ENCODE results near the gene TYRO3. TPM values are rescaled to one million over a fixed set of nuclear protein-coding genes. Genes with fewer than 3 reads are reported as not detected.
A peak's percentile ranks its signal among the peaks of the same experiment; 100 is the strongest.
"Not testable (repeated sequence)": the region's sequence is repeated elsewhere in the genome, so short reads cannot be mapped to it uniquely, and the experiment has no call there.

Gene TYRO3
- total RNA-seq, 2 experiments from 2014 or later, result 1.1 to 1.9 TPM

DNA sequence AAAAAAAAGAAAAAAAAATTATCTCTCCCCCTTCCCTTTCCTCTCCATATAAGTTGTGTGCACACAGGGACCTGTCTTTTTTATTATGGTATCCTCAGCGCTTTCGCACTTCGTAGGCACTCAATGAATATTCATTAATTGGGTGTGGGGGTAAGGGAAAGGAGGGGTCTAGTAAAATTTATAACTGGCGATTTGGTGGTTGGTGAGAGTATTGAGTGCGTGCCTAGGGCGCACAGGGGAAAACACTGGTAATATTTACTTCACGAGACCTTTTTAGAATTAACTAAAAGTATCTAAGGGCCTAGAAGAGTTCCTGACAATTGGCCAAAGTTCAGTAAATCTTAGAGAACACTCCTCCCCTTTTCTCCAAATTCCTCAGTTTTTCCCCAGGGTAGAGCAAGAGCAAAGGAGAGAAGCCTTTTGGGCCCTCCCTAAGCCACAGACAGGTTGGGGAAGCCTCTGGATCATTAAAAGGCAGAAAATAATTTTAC, 25.7 kb downstream of the TYRO3 start:
- Mint-ChIP-seq H3K4me1 (peaks cover 8% of the 10 kb centered on the region), H3K27me3 (peaks cover 51% of the 10 kb centered on the region), H3K27ac (no peak overlapping the region), H3K4me3 (peak overlapping the region; percentile 56), H3K36me3 (ENCODE audit: low read depth) (no peaks in the 10 kb centered on the region), H3K9me3 (no peaks in the 10 kb centered on the region)
- DNase-seq, result no peak
- ChIA-PET CTCF (interaction anchor here (0.6 to 1.8 kb wide), 4 partner anchors 11 to 111 kb away, joined by 3 to 10 read pairs (median 4); no protein-coding TSS in a partner anchor), POLR2A (interaction anchor here (0.6 kb wide), 1 partner anchor 1018 kb away, joined by 3 read pairs; no protein-coding TSS in a partner anchor)

DNA sequence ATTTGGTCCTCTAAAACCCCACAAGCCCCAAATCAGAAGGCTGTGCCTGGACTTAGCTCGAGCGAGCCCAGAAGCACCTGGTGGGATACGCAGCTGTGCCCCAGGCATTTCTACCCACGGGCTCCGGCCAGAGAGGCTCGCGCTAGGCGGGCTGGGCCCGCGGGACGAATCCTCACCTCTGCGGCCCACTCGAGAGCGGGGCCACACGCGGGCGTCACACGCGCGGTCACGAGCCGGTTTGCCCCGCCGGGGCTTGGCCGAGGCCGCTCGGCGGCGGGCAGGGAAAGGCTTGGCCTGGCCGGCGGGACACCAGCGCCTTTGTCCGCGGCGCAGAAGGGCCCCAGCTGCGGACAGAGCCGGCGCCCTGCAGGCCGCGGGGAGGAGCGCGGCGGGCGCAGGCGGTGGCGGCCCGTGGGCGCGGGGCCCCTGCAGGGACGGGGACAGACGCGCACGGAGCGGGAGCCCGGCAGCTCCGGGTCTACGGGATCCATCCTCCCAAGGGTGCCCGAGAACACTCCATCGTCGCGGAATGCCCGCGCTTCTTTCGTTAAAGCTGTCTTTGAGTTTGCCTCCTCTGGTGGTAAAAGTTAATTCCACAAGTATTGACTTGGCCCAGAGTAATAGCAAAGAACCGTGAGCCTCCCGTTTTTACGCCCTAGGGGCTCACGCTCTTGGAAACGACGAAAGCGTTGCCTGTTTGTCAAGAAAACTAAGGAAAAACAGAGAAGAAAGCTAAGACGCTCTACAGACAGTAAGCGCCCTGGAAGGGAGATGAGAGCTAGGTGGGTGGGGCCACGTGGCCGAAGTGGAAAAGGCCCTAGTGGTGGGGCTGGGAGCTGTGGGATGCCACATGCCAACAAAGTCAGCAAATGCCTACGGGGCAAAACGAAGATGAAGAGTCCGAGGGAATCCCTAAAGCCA, 26.4 kb downstream of the TYRO3 start:
- POLR2A ChIA-PET, result no interaction called here
- H3K4me3 Mint-ChIP-seq, result peak overlapping the region; percentile 56
- H3K9me3 Mint-ChIP-seq, result no peaks in the 10 kb centered on the region
- H3K4me1 Mint-ChIP-seq, result peaks cover 8% of the 10 kb centered on the region
- peak; percentile 16 for DNase-seq
- H3K27me3 Mint-ChIP-seq, result peaks cover 57% of the 10 kb centered on the region
- CTCF ChIA-PET, result interaction anchor here (0.7 to 1.8 kb wide), 4 partner anchors 23 to 110 kb away, joined by 3 to 10 read pairs (median 4); no protein-coding TSS in a partner anchor
- H3K27ac Mint-ChIP-seq, result no peak overlapping the region
- H3K36me3 Mint-ChIP-seq (ENCODE audit: low read depth), result no peaks in the 10 kb centered on the region

GRCh38 chr15:41586531-41587282, 27.7 kb downstream of the TYRO3 start:
- DNase-seq; H3K9me3 Mint-ChIP-seq; H3K36me3 Mint-ChIP-seq (ENCODE audit: low read depth); H3K4me3 Mint-ChIP-seq; H3K27ac Mint-ChIP-seq; H3K4me1 Mint-ChIP-seq; POLR2A ChIA-PET: not testable (repeated sequence)
- H3K27me3 Mint-ChIP-seq, result peaks cover 66% of the 10 kb centered on the region
- CTCF ChIA-PET, result interaction anchor here (0.6 to 0.7 kb wide), 2 partner anchors 22 to 764 kb away, joined by 3 read pairs; no protein-coding TSS in a partner anchor

DNA sequence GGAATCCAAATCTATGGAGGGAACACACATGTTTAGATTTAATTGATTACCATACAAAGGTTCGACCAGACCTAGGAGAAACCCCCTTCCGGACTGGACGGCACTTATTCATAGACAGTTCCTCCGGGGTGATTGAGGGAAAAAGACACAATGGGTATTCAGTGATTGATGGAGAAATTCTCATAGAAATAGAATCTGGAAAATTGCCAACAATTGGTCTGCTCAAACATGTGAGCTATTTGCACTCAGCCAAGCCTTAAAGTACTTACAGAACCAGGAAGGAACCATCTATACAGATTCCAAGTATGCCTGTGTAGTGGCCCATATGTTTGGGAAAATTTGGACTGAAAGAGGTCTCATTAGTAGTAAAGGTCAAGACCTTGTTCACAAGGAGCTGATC, 30.0 kb downstream of the TYRO3 start:
- DNase-seq; H3K4me1 Mint-ChIP-seq; CTCF ChIA-PET; H3K9me3 Mint-ChIP-seq; H3K4me3 Mint-ChIP-seq; POLR2A ChIA-PET; H3K36me3 Mint-ChIP-seq (ENCODE audit: low read depth); H3K27ac Mint-ChIP-seq: not testable (repeated sequence)
- H3K27me3 Mint-ChIP-seq, result peaks cover 57% of the 10 kb centered on the region

- peaks cover 56% of the 10 kb centered on the region for H3K27me3 Mint-ChIP-seq
- DNase-seq; H3K4me3 Mint-ChIP-seq; H3K27ac Mint-ChIP-seq; H3K36me3 Mint-ChIP-seq (ENCODE audit: low read depth); POLR2A ChIA-PET; H3K9me3 Mint-ChIP-seq; H3K4me1 Mint-ChIP-seq; CTCF ChIA-PET: not testable (repeated sequence)
Observed at GRCh38 chr15:41589571-41589970, 30.6 kb downstream of the TYRO3 start.

DNA sequence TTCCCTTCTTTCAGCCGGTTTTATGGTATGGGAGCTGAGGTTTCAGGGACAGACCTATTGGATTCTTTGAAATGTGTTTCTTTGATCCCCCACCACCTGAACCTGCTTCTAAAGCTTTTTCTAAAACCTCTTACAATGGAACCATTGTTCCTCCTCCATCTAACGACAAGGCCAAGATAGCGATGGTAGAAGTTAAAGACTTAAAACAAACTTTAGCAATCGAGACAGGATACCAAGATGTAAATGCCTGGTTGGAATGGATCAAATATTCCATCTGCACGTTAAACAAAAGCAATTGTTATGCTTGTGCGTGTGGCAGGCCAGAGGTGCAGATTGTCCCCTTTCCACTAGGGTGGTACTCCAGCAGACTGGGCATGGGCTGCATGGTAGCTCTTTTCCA, 32.2 kb downstream of the TYRO3 start:
- H3K27me3 Mint-ChIP-seq, result peaks cover 47% of the 10 kb centered on the region
- H3K9me3 Mint-ChIP-seq; H3K27ac Mint-ChIP-seq; H3K4me1 Mint-ChIP-seq; H3K36me3 Mint-ChIP-seq (ENCODE audit: low read depth); CTCF ChIA-PET; POLR2A ChIA-PET; H3K4me3 Mint-ChIP-seq; DNase-seq: not testable (repeated sequence)

GRCh38 chr15:41592718-41593117, 33.7 kb downstream of the TYRO3 start:
- H3K27ac Mint-ChIP-seq; H3K4me3 Mint-ChIP-seq; H3K36me3 Mint-ChIP-seq (ENCODE audit: low read depth); DNase-seq; POLR2A ChIA-PET; H3K9me3 Mint-ChIP-seq; H3K4me1 Mint-ChIP-seq: not testable (repeated sequence)
- CTCF ChIA-PET, result interaction anchor here (0.6 kb wide), 1 partner anchor 61 kb away, joined by 4 read pairs; no protein-coding TSS in a partner anchor
- peaks cover 36% of the 10 kb centered on the region for H3K27me3 Mint-ChIP-seq

- DNase-seq, result no peak
- no peak overlapping the region for H3K4me3 Mint-ChIP-seq
- no peaks in the 10 kb centered on the region for H3K36me3 Mint-ChIP-seq (ENCODE audit: low read depth)
- H3K27ac Mint-ChIP-seq, result no peak overlapping the region
- ChIA-PET POLR2A (no interaction called here), CTCF (interaction anchor here (0.6 to 1.9 kb wide), 3 partner anchors 9 to 341 kb away, joined by 3 to 4 read pairs (median 4); no protein-coding TSS in a partner anchor)
- H3K9me3 Mint-ChIP-seq, result no peaks in the 10 kb centered on the region
- H3K27me3 Mint-ChIP-seq, result peaks cover 18% of the 10 kb centered on the region
- H3K4me1 Mint-ChIP-seq, result no peaks in the 10 kb centered on the region
Observed at GRCh38 chr15:41594801-41595746, 36.1 kb downstream of the TYRO3 start.

GRCh38 chr15:41596972-41597371, 38.0 kb downstream of the TYRO3 start:
- POLR2A ChIA-PET, result no interaction called here
- Mint-ChIP-seq H3K27me3 (peaks cover 3% of the 10 kb centered on the region), H3K4me3 (no peak overlapping the region), H3K27ac (no peak overlapping the region), H3K36me3 (ENCODE audit: low read depth) (no peaks in the 10 kb centered on the region), H3K4me1 (no peaks in the 10 kb centered on the region), H3K9me3 (no peaks in the 10 kb centered on the region)
- CTCF ChIA-PET, result interaction anchor here (0.7 to 1.9 kb wide), 2 partner anchors 7 to 254 kb away, joined by 3 to 4 read pairs; no protein-coding TSS in a partner anchor
- no peak for DNase-seq

GRCh38 chr15:41597787-41598186, 38.8 kb downstream of the TYRO3 start:
- ChIA-PET POLR2A (no interaction called here), CTCF (no interaction called here)
- H3K36me3 Mint-ChIP-seq (ENCODE audit: low read depth), result no peaks in the 10 kb centered on the region
- H3K27ac Mint-ChIP-seq, result no peak overlapping the region
- peaks cover 7% of the 10 kb centered on the region for H3K27me3 Mint-ChIP-seq
- DNase-seq, result no peak
- no peaks in the 10 kb centered on the region for H3K4me1 Mint-ChIP-seq
- H3K9me3 Mint-ChIP-seq, result no peaks in the 10 kb centered on the region
- no peak overlapping the region for H3K4me3 Mint-ChIP-seq

- CTCF ChIA-PET, result no interaction called here
Observed at GRCh38 chr15:41599061-41599460, 40.0 kb downstream of the TYRO3 start.

GRCh38 chr15:41603411-41603935, 44.5 kb downstream of the TYRO3 start:
- H3K9me3 Mint-ChIP-seq, result no peaks in the 10 kb centered on the region
- peaks cover 34% of the 10 kb centered on the region for H3K27me3 Mint-ChIP-seq
- no peaks in the 10 kb centered on the region for H3K36me3 Mint-ChIP-seq (ENCODE audit: low read depth)
- POLR2A ChIA-PET, result no interaction called here
- H3K4me1 Mint-ChIP-seq, result peaks cover 10% of the 10 kb centered on the region
- DNase-seq, result no peak
- no peak overlapping the region for H3K27ac Mint-ChIP-seq
- CTCF ChIA-PET, result interaction anchor here (0.9 to 2.3 kb wide), 8 partner anchors 10 to 175 kb away, joined by 3 to 15 read pairs (median 3); no protein-coding TSS in a partner anchor
- H3K4me3 Mint-ChIP-seq, result no peak overlapping the region

More at GRCh38 chr15:41599061-41599460, 40.0 kb downstream of the TYRO3 start:
- POLR2A ChIA-PET, result no interaction called here
- H3K36me3 Mint-ChIP-seq (ENCODE audit: low read depth), result no peaks in the 10 kb centered on the region
- H3K27me3 Mint-ChIP-seq, result peaks cover 18% of the 10 kb centered on the region
- H3K9me3 Mint-ChIP-seq, result no peaks in the 10 kb centered on the region
- H3K27ac Mint-ChIP-seq, result no peak overlapping the region
- no peak for DNase-seq
- H3K4me3 Mint-ChIP-seq, result no peak overlapping the region
- H3K4me1 Mint-ChIP-seq, result peaks cover 4% of the 10 kb centered on the region
